GM23248 (cell line): ENCODE measurements around the gene CSMD2.

Experiments used
- EZH2 ChIP-seq: fragments of 200-600 bp; sonication (generic); IDR thresholded peaks from 2 replicates; pipeline ENCODE4 v1.6.1; 2018; ENCODE audit warnings: antibody characterized with exemption, mild to moderate bottlenecking; ENCODE audit not compliant: insufficient read depth, poor library complexity, severe bottlenecking
- EZH2phosphoT487 ChIP-seq: fragments of 200-600 bp; sonication (generic); IDR thresholded peaks from 2 replicates; pipeline ENCODE4 v1.6.1; 2018; ENCODE audit warnings: antibody characterized with exemption, moderate library complexity, mild to moderate bottlenecking, low read depth; ENCODE audit not compliant: insufficient read depth

DNA sequence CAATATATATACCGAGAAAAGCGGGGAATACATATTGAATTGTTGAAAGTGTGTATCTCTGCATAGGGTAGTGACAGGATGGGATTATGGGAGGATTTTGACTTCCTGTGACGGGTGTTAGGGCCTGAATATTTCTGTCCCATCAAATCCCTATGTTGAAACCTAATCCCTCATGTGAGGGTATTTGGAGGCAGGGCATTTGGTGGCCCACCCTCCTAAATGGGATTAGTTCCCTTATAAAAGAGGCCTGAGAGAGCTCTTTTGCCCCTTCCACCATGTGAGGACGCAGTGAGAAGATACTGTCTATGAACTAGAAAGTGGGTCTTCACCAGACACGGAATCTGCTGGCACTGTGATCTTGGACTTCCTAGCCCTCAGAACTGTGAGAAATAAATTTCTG lies 555.3 kb downstream of the CSMD2 start:
- TF ChIP-seq EZH2 (no peak), EZH2phosphoT487 (no peak)
